Omental fat pad (tissue), 4 donors: ENCODE measurements around the gene HHIP. TPM values are rescaled to one million over a fixed set of nuclear protein-coding genes. Genes with fewer than 3 reads are reported as not detected.

ENCODE experiments used
- ATAC-seq: fragments of 150-250 bp; one replicate; pipeline ENCODE4 v1.9.1; 2016; ENCODE audit warnings: mild to moderate bottlenecking, moderate library complexity; ENCODE audit not compliant: low FRiP score
- DNase-seq: peaks from one replicate; pipeline ENCODE4 v3.0.0-alpha.2; 2019; ENCODE audit warnings: low spot score
- CTCF ChIP-seq, 3 donors: fragments of 450-650 bp; IDR thresholded peaks; one replicate each; pipeline ENCODE4 v1.5.1; 2016 to 2017; ENCODE audit warnings: antibody characterized with exemption in 3 of 3, mild to moderate bottlenecking in 3 of 3, moderate library complexity in 2 of 3
- total RNA-seq, 4 donors: library from RNA; depleted of rRNA; stranded (reverse); fragments of >200 nt; gene quantifications; one replicate each; pipeline ENCODE4 v1.1.0, GENCODE V29; 2016

The HHIP gene
- total RNA-seq, 4 donors from 2014 or later, result 0.47 to 12.7 (median 1.9) TPM

GRCh38 chr4:144687466-144687865 is 41.5 kb downstream of the HHIP start:
- no peak for ATAC-seq
- no peak for TF ChIP-seq CTCF (IDR thresholded peaks at IDR 0.05)
- DNase-seq, result no peak

GRCh38 chr4:144688035-144688569 is 42.1 kb downstream of the HHIP start:
- no peak for ATAC-seq
- no peak for TF ChIP-seq CTCF (IDR thresholded peaks at IDR 0.05)
- DNase-seq, result no peak

GRCh38 chr4:144689125-144689524 is 43.2 kb downstream of the HHIP start:
- no peak for TF ChIP-seq CTCF (IDR thresholded peaks at IDR 0.05)
- no peak for ATAC-seq

GRCh38 chr4:144695721-144696120 is 49.8 kb downstream of the HHIP start:
- ATAC-seq (no peak), DNase-seq (no peak)
- TF ChIP-seq CTCF (IDR thresholded peaks at IDR 0.05), result no peak

More at GRCh38 chr4:144689125-144689524, 43.2 kb downstream of the HHIP start:
- DNase-seq, result no peak

DNA sequence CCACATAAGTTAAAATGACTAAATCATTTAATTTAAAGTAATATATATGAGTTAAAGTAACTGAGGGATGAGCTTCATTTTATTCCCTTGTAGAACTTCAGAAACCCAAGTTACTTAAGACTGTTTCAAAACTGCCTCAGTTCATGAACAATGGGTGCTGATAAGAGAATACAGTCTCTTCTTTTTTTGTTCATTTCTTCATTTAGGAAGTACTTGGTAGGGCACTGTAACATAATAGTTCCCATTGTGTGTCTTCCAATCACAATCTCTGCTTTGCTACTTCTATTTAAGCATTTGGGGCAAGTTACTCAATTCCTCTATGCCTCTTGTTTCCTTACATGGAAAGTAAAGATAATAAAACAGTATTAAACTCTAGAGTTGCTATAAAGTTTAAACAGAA is 50.4 kb downstream of the HHIP start:
- ATAC-seq, result no peak

GRCh38 chr4:144699565-144699964 is 53.6 kb downstream of the HHIP start:
- no peak for TF ChIP-seq CTCF (IDR thresholded peaks at IDR 0.05)
- ATAC-seq (no peak), DNase-seq (no peak)

More for the DNA sequence above, 50.4 kb downstream of the HHIP start:
- DNase-seq, result no peak
- TF ChIP-seq CTCF (IDR thresholded peaks at IDR 0.05), result no peak

DNA sequence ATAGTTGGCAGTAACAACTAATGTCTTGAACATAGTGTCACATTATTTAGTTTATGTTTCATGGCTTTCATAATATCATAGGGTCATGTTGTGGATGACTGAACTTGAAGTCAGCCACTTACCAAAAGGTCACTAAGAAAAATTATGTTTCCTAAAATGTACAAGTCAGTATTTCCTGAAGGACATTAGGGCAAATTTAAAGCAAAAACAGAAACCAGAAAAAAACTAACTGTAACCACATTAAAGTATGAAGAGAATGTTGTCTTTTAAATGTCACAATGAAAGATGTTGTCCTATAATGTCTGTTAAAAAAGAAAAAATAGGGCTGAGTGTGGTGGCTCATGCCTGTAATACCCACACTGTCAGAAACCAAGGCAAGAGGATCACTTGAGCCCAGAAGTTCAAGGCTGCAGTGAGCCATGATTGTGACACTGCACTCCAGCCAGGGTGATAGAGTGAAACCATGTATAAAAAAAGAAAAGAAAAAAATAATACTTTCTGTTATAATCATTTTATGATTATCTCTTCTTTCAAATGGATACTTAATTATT is 55.8 kb downstream of the HHIP start:
- DNase-seq, result no peak
- TF ChIP-seq CTCF (IDR thresholded peaks at IDR 0.05), result no peak
- ATAC-seq, result no peak
